Effector CD4-positive, alpha-beta T cell (primary cell): ENCODE results near the gene LRRC61.

ENCODE experiments used
- DNase-seq: peaks from one replicate; pipeline ENCODE4 v3.0.0-alpha.2; 2020

LRRC61 gene

GRCh38 chr7:150371996-150372270 lies 48.8 kb downstream of the LRRC61 start:
- no peak for DNase-seq

GRCh38 chr7:150372271-150373048 lies 49.3 kb downstream of the LRRC61 start:
- no peak for DNase-seq

GRCh38 chr7:150373049-150373801 lies 50.1 kb downstream of the LRRC61 start:
- DNase-seq: no peak

GRCh38 chr7:150374026-150374425 lies 50.9 kb downstream of the LRRC61 start:
- no peak for DNase-seq

GRCh38 chr7:150374472-150374871 lies 51.3 kb downstream of the LRRC61 start:
- no peak for DNase-seq

- no peak for DNase-seq
Observed at GRCh38 chr7:150375662-150376521, 52.7 kb downstream of the LRRC61 start.

GRCh38 chr7:150376560-150376959 lies 53.4 kb downstream of the LRRC61 start:
- DNase-seq: no peak

GRCh38 chr7:150377196-150377595 lies 54.0 kb downstream of the LRRC61 start:
- DNase-seq: no peak

- no peak for DNase-seq
Observed at GRCh38 chr7:150377635-150378034, 54.5 kb downstream of the LRRC61 start.

GRCh38 chr7:150378115-150378852 lies 55.1 kb downstream of the LRRC61 start:
- DNase-seq: peak; percentile 34

GRCh38 chr7:150378853-150379440 lies 55.8 kb downstream of the LRRC61 start, which contains the start of gene ZNF775:
Gene ZNF775, plus strand, starts transcription at chr7:150379330. Its CDS starts 9,141 bp downstream, at chr7:150388471.
- DNase-seq: peak; percentile 92

GRCh38 chr7:150379441-150380379 lies 56.6 kb downstream of the LRRC61 start:
- DNase-seq: no peak

GRCh38 chr7:150380463-150380862 lies 57.3 kb downstream of the LRRC61 start:
- no peak for DNase-seq

- no peak for DNase-seq
Observed at GRCh38 chr7:150381096-150381495, 57.9 kb downstream of the LRRC61 start.

- no peak for DNase-seq
Observed at GRCh38 chr7:150381785-150382122, 58.6 kb downstream of the LRRC61 start.

GRCh38 chr7:150382123-150382843 lies 59.1 kb downstream of the LRRC61 start:
- DNase-seq: no peak

- no peak for DNase-seq
Observed at GRCh38 chr7:150382844-150383225, 59.7 kb downstream of the LRRC61 start.

- no peak for DNase-seq
Observed at GRCh38 chr7:150383710-150384397, 60.7 kb downstream of the LRRC61 start.

GRCh38 chr7:150384406-150385301 lies 61.5 kb downstream of the LRRC61 start:
- no peak for DNase-seq
